ENCODE results near the gene MED29.
A peak's percentile ranks its signal among the peaks of the same experiment; 100 is the strongest.
"Not testable (repeated sequence)": the region's sequence is repeated elsewhere in the genome, so short reads cannot be mapped to it uniquely, and the experiment has no call there.

Gene MED29

DNA sequence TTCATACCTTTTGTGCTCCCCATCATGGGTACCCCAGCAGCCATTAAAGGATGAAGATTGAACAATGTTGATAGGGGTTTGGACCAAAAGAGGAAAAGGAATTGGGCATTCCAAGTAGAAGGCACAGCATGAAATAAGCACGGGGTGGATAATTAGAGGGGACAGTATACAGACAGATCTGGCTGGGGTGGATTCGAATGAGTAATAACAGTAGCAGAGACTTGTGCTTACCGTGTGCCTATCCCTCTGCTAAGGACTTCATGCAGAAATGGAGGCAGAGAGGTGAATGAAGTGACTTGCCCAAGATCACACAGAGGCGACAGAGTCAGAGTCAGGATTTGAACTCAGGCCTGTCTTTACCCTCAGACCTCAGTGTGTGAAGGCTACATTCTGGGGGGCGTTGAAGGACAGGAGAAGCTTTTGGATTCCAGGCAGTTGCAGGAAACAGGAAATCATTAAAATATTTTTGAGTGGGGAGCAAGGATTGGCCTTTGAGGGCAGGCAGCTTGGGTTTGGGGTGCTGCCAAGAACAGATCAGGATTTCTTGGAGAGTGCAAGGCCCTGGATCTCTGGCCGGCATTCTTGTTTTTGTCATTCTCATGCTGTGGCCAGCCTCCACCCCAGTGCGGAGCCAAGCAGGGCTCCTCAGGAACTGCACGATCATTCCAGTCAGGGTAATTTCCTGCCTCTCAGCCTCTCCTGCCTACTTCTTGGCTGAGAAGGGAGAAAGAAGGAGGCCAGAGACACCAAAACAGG lies 19.0 kb upstream of the MED29 start:
- DNase-seq (ENCODE audit: low read depth in 2 of 2): no peak

DNA sequence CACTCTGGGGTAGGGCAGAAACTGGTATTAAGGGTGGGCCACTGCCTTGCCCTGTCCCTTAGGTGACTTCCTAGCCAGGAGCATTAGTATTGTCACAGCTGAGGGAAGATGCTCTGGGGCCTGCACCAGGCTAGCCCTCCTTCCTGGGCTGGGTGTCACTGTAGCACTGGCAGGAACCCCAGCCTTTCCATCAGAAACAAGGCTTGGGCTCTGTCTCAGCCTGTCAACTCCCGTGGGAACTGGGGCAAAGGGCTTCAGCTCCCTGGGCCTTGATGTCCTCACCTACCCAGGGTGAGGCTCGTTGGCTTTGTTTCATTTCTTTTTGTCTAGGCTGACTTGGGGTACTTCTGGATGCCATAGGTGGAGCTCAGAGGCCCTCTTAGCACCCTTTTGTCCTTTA lies 18.2 kb upstream of the MED29 start:
- DNase-seq (ENCODE audit: low read depth in 2 of 2): no peak

DNA sequence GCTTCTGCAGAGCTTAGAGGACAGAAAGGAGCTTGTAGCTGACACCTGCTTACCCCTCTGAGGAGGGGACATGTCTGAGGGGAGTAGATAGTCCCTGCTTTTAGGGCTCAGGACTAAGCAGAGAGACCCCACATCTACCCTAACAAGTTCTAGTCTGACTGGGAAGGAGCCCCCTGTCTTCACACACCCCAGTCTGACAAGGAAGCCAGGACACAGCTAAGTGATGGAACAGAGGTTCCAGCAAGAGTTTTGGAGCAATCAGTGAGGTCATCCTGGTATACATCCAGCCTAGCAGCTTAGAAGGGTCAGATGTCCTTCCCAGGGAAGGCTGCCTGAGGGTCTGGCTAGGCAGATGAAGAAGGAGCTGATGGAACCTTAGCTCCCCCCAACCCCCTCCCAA lies 15.2 kb upstream of the MED29 start:
- no peak for DNase-seq (ENCODE audit: low read depth in 2 of 2)

DNA sequence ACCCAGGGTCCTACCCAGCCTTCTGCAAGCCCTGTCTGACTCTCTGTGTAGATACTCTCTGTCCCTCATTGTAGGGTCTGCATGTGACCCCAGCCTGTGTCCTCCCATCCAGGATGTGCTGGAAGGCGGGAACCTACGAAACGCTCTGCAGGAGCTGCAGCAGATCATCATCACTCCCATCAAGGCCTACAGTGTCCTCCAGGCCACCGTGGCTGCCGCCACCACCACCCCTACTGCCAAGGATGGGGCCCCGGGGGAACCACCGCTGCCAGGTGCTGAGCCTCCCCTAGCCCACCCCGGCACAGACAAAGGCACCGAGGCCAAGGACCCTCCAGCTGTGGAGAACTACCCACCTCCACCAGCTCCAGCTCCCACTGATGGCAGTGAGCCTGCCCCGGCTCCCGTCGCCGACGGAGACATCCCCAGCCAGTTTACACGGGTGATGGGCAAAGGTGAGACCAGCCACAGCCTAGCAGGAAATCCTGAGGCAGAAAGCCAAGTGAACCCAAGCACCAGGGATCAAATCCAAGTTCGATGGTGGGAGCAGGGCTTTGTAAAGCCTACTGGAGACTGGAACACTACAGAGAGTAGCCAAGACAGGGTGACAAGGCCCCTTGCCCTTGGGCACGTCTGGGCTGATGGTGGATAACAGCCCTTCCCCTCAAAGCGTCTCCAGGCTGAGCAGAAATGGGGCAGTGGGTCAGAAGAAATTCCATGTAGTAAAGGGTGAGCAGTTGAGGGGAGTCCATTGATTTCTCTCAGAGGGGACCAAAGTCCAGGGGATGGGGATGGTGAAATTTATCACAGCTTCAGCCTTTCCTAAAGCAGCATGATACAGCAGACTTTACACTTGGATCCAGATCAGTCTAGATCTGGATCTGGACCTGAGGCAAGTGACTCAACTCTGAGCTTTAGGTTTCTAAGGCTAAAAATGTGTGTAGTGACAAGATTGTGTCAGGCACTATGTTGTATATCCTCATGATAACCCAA lies 13.5 kb upstream of the MED29 start:
- DNase-seq (ENCODE audit: low read depth in 2 of 2): no peak

DNA sequence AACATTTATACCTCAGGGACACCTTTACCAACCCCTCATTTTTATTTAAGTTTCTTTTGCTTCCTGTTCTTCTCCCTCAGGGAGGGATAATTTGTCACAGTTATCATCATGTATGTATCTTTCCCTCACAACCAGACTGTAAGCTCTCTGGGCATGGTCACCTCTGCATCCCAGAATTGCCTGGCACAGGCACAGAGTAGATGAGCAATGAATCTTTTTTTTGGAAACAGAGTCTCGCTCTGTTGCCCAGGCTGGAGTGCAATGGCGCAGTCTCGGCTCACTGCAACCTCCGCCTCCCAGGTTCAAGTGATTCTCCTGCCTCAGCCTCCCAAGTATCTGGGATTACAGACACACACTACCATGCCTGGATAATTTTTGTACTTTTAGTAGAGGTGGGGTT lies 11.8 kb upstream of the MED29 start:
- not testable (repeated sequence) for DNase-seq (ENCODE audit: low read depth in 2 of 2)

DNA sequence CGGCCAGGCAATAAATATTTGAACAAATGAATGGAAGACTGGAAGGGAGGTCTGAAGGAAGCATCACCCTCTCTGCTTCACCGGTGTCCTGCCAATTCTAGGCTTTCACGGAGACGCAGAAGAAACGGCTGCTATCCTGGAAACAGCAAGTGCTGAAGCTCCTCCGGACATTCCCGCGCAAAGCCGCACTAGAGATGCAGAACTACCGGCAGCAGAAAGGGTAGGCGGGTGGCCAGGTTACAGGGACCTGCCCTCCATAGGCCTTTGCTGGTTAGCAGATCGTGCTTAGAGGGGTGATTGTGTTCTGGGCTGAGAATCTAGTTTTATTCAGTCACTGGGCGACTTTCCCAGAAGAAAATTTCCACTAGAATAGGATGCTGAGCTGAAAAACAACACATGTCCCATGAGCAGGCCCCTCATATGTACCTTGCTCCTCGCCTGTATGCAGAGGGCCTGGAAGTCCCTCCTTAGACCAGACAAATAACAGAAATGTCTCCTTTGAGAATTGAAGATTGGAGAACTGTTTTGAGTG lies 11.2 kb upstream of the MED29 start:
- no peak for DNase-seq (ENCODE audit: low read depth in 2 of 2)

DNA sequence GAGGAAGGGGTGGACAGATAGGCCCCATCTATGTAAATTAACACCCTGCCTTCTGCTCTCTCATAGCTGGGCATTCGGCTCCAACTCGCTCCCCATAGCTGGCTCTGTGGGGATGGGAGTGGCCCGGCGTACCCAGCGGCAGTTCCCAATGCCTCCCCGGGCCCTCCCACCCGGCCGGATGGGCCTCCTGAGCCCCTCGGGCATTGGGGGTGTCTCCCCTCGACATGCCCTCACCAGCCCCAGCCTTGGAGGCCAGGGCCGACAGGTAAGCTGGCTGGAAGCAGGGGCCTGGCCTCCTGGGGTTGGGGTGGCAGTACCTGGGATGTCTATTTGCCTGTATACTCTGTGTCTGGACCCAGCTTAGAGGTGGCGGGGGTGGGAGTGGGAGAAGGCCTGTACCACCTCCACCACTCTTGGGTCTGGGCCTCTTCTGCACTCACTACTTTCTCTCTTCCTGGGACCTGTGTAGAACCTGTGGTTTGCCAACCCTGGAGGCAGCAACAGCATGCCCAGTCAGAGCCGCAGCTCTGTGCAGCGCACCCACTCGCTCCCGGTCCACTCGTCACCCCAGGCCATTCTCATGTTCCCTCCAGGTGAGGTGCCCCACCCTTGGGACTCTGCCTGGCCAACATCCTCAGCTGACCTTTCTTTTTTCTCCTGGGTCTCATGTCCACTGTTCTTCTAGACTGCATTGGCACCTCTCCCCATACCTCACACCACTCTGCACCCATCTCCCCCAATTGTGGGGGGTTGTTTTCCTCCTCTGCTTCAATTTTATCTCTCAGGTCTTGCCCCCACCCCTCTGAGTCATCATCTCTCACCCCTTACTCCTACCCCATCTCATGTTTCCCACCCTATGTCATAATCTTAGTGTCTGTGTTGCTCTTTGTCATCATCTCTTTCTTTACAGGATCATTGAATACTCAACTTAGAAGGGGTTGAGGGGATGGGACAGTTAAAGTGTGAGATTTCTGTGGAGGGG lies 10.4 kb upstream of the MED29 start:
- DNase-seq (ENCODE audit: low read depth in 2 of 2): no peak

DNA sequence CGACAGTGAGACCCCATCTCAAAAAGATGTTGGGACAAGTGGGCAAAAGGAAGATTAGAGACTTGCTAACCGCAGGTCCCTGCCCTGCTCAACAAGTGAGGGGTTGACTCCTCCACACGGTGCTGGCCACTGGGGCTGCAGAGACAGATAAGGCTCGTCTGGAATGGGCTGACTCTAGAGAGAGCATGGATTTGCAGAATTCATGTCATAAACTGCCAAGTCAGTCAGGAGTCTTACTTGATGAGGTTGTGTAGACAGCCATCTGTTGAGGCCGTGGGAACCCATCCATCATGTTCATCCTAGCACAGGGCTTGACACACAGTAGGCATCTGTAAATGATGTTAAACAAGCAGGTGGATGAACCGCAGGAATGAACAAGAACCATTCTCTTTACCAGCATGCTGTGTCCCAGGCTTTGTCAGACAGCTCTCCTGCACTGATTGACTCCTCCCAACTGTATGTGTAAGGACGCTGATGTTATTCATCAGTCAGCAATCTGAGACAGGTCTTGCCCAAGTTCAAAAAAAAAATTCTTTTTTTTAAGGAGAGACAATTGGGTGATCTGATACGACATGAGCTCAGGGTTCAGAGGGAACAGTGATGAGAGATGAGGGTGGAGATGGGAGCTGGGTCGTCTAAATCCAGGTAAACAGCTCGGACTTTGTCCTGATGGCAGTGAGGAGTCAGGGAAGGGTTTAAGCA lies 9.1 kb upstream of the MED29 start:
- no peak for DNase-seq (ENCODE audit: low read depth in 2 of 2)

DNA sequence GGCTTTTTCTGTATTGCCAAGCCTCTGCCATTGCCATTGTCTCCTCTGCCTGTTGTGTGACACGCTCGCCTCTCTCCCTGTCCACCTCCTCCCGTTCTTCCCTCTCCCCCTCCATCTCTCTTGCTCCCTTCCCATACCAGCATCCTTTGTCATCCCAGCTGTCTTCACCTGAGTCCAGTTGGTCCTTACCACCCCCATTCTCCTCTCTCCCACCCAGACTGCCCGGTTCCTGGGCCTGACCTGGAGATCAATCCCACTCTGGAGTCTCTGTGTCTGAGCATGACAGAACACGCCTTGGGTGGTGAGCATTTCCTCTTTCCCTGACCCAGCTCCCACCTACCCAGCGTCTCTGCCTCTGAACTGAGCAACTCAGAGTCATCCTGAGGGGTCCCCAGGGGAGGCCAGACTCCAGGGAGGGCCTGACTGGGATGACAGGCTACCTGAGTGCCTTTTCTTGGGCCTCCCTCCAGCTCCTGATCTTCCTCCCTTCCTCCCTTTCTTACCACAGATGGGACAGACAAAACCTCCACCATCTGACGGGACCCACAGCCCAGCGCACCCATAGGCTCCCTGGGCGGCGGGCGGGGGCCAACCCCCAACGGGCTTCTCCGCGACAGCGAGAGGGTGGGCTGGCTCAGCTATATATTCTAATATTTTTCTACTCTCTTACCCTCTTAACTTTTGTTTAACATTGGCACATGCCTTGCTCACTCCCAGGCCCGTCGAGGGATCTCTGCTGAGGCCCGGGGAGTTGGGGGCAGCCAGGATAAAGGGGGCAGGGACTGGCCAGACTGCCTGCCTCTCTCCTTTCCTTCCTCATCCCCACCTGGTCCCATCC lies 8.0 kb upstream of the MED29 start:
- no peak for DNase-seq (ENCODE audit: low read depth in 2 of 2)

DNA sequence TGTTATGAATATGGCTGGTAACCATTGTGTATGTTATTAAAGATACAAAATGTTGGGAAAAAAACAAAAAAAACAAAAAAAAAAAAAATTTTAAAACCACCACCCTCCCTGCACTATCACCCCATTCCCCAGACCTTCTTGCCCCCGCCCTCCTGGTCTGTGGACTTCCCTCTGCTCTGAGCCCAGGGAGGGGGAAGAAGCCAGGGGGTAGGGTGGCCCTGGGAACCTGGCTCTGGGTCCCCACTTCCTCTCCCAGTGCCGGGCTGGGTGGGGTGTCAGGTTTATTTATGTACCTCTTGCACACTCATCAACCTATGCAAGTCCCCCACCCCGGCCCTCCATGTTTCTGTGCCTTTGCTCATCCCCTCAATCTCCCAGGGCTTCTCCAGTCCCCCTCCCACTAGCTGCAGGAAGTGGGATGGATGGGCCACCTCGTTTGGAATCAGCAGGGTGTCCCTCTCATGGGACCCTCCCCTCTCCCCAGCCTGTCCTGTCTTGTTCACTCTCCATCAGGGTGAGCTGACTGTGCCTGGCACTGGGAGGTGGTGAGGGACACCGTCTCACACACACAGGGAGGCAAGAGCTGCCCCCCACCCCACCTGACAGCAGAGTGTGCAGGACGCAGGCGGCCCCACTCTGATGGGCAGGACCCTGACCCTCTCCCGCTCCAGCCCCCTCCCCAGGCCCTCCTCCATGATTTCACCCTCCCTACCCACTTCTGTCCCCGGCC lies 6.2 kb upstream of the MED29 start:
- DNase-seq (ENCODE audit: low read depth in 2 of 2): no peak

DNA sequence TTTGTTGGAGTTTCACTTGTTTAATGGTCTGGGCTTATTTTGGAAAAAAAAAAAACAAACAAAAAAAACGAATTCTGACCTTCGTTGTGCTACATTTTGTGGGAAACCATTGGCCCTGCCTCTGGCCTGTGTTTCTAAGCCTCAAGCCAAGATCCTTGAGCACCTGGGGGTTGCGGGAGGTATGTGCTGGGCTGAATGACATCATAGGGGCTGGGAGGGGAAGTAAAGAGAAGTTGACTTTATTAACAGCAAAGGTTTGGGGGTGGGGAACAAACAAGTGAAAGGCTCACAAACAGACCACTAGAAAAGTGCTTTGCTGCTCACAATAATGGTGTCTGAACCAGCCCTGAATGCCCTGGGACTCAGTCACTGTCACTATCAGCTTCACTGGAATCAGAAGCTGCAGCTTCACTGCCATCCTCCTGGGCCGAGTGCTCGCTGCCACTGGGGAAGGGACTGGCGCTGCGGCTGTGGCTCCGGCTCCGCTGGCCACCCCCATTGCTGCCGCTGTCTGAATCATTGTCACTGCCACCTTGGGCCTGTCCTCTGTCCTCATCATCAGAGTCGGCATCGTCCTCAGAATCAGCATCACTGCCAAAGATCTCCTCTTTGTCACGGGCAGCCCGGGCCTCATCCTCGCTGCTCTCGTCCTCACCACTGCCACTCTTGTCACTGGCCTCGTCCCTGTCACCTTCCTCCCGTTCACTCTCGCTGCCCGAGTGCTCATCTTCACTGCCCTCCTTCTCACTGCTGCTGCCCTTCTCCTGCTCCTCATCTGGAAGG lies 5.4 kb upstream of the MED29 start:
- no peak for DNase-seq (ENCODE audit: low read depth in 2 of 2)

DNA sequence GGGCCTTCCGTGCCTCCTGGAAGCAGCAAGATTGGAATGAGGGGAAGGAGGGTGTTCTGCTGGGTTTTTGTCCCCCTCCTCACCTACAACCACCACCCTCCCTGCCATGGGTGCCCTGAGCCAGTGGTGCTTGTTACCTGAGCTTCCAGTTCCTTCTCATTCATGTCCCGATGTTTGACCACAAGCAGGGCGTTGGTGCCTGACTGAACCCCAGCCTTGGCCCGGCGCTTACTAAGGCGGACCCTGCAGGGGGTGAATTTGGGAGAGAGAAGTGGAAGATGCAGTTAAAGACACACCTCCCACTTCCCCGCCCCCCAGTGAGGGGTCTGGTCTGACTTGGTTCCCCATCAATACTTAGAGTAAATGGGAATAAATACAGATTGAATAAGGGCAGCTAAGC lies 4.6 kb upstream of the MED29 start:
- DNase-seq (ENCODE audit: low read depth in 2 of 2): no peak

DNA sequence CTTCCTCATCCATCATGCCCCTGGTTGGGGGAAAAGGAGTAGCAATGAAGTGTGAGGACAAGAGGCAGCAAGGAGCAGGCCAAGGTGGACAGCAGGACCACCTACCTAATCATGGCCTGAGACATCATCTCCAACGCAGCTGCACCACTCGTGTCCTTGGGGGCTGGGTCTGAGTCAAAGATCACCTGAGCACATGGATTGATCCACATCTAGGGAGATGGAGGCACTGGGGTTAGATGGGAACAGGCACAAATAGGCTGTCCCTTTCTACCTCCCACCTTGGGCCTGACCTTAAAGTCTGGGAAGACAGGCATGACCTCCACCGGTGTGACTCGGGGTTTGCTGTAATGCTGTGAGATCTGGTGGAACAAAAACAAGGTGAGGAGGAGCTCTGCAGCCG lies 2.5 kb upstream of the MED29 start:
- DNase-seq (ENCODE audit: low read depth in 2 of 2): no peak

DNA sequence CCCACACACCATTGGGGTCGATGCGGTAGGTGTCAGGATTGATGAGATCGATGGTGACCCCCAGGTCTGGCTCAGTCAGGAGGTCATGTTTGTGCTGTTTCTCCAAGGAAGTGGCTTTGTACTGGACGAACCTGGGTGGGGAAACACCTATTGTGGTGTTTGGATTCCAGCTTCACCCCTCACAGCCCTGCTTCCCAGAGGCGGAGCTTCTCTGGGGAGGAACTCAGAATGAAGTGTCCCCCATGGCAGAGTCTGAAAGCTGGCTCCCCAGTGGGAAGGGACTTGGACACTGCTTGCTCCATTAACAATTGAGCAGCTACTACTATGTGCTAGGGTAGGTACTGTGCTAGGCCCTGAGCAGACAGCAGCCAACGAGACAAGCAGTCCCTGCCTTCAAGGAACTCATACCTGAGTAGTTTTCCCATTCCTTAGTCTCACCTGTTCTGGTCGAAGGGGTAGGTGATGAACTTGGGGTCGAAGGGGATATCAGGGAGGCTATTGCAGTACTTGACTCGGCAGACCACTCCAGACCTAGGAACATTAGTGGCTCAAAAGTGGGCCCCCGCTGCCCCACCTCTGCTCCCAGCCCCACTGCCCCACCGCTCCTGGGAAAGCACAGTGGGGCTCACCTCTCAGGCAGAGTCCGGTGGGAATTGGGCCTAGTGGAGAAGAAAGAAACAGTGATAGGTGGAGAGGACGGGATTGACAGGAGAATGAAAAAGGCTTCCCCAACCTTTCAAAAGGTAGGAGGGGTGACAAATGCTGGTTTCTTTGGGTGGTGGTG lies 1.4 kb upstream of the MED29 start:
- no peak for DNase-seq (ENCODE audit: low read depth in 2 of 2)

DNA sequence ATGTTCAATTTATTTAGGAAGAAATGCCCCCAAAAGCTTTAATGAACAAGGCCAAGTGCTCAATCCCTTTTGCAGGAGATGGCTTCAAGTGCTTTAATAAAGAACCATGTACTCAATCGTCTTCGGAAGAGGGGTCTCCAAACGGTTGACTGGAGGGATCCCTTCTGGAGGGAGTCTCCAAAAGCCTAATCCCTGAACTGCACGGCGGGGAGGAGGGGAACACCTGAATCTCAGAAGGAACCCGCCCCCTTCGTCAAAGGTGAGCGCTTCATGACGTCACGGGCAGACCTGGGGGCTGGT lies 777 bp upstream of the MED29 start:
- DNase-seq (ENCODE audit: low read depth in 2 of 2): peak in 1 of 2 donors; percentile 59

DNA sequence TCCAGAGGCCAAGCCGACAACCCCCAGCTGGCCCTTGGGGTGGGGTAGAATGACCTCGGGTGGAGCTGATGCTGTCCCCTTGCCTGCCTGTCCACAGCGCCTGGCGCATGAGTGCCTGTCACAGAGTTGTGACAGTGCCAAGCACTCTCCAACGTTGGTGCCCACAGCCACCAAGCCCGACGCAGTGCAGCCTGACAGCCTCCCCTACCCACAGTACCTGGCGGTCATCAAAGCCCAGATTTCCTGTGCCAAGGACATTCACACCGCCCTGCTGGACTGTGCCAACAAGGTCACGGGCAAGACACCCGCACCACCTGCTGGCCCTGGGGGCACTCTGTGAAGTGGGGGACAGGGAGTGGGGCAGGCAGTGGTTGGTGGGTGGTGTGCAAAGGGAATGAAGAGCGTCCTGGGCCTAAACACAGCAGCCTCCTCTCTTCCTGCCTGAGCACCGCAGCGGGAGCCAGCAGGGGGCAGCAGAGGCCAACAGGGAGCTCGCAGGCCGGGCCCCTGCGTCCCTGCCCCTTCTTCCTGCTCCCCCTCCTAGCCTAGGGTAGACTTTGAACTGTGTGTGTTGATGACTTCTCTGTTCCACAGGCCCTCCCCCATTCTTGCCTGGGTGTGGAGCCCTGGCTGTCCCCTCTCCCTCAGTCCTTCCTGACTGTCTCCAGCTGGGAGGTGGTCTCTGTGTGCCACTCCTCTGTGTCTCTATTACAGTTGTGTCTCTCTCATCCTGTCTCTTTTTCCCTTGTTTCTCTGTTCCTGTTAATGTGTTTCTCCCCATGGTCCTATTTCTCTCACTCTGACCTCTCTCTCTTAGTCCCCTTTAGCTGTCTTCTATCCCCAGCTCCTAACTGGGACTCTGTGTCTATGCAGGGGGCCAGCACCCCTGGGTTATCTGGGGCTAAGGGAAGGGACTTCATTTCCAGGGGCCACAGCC lies 6.5 kb downstream of the MED29 start:
- peak; percentile 89 to 95 for DNase-seq (ENCODE audit: low read depth in 2 of 2)

All from stimulated activated CD8-positive, alpha-beta memory T cell treated with anti-CD3 and anti-CD28 coated beads, Interleukin-7, amount 100 ng/mL, for 1 hour (primary cell).